A549 treated with AZD9567 at 1 μM for 4 hours (cell line): ENCODE data around the gene CPA1. TPM values are rescaled to one million over a fixed set of nuclear protein-coding genes. Genes with fewer than 3 reads are reported as not detected.

Experiments
- total RNA-seq: library from RNA; stranded (reverse); fragments of 200-300 nt; extraction: Qiagen RNA extraction; gene quantifications from 5 replicates; pipeline ENCODE4 v1.2.3, GENCODE V29; 2022; ENCODE audit not compliant: insufficient read depth

Gene CPA1
- not detected in 5 replicates for total RNA-seq

GRCh38 chr7:130379921-130380860 lies at the start of gene CPA1:
CPA1 (plus strand) TSS chr7:130380494; CDS start chr7:130380521, 27 bp downstream.

GRCh38 chr7:130344271-130344866 lies 35.9 kb upstream of the CPA1 start, which contains the start of gene CPA5:
CPA5 (plus strand) TSS chr7:130344816; CDS start chr7:130346486, 1,670 bp downstream.

Other genes starting within 250 kb of the CPA1 start
- gene TMEM209, start 175.1 kb upstream of the CPA1 start, total RNA-seq, result 13.1 to 23.6 TPM (median 14.7 TPM) in 5 replicates
- gene SSMEM1, start 172.6 kb upstream of the CPA1 start, total RNA-seq, result not detected in 5 replicates
- gene CPA2, start 113.6 kb upstream of the CPA1 start, total RNA-seq, result 0.08 to 0.26 TPM (median 0.12 TPM) in 4 of 5 replicates, not detected in the other
- 3.5 to 6.1 TPM (median 3.8 TPM) in 5 replicates for gene CPA4, start 87.3 kb upstream of the CPA1 start, total RNA-seq
- gene CPA5, start 35.7 kb upstream of the CPA1 start, total RNA-seq, result 0.21 TPM in 1 of 5 replicates, not detected in the others
- gene CEP41, start 60.5 kb downstream of the CPA1 start, total RNA-seq, result 7.9 to 12.3 TPM (median 10.9 TPM) in 5 replicates
- 29.1 to 35.3 TPM (median 34.7 TPM) in 5 replicates for gene MEST, start 111.6 kb downstream of the CPA1 start, total RNA-seq